HG02588 (cell line): Measurements from ENCODE around the gene CD180.

Experiments
- ATAC-seq: cut with Tn5 transposase; IDR thresholded peaks from one replicate; pipeline ENCODE4 v1.9.1; 2021; ENCODE audit warnings: mild to moderate bottlenecking, moderate library complexity; ENCODE audit not compliant: unreplicated experiment

CD180 gene

GRCh38 chr5:67135381-67135984 is 61.1 kb downstream of the CD180 start:
- no peak for ATAC-seq

GRCh38 chr5:67133776-67134175 is 62.8 kb downstream of the CD180 start:
- no peak for ATAC-seq

DNA sequence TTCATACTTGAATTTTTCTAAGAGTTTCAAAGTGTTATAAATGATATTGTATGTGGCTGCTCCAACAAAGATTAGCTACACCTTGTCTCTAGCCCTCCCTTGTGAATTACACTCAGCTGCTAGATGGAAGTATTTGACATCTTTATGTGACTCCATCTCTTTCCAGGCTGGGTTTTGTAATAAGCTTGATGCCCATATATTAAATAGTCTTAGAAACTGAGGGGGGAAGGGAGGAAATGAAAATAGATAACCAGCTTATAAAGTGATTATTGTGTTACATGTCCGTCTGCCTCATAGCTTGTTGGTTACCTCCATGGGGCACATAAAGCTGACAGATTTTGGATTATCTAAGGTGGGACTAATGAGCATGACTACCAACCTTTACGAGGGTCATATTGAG is 63.4 kb downstream of the CD180 start:
- ATAC-seq = no peak

DNA sequence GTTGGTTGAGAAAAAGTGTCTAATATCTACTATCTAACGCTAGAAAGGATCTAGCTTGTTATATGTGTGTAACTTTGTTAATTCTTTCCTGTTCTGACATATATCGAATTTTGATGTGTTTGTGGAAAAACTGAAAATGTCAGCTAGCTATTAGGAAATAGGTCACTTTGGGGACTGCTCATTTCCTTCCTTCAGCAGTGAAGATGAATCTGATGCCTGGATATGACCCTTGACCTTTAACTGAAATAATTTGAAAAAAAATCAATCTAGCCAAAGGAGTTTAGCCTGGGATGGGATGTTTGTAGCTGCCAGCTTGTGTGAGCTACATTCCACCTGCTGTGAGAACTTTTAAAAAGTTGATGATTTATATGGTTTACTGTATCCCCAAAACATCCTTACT is 66.8 kb downstream of the CD180 start:
- no peak for ATAC-seq
